Right forelimb (tissue), 1 donor: ENCODE results near the gene SPTBN2.
A peak's percentile ranks its signal among the peaks of the same experiment; 100 is the strongest.

Experiments used
- DNase-seq: peaks from one replicate; pipeline ENCODE4 v3.0.0-alpha.2; 2018

SPTBN2 gene

DNA sequence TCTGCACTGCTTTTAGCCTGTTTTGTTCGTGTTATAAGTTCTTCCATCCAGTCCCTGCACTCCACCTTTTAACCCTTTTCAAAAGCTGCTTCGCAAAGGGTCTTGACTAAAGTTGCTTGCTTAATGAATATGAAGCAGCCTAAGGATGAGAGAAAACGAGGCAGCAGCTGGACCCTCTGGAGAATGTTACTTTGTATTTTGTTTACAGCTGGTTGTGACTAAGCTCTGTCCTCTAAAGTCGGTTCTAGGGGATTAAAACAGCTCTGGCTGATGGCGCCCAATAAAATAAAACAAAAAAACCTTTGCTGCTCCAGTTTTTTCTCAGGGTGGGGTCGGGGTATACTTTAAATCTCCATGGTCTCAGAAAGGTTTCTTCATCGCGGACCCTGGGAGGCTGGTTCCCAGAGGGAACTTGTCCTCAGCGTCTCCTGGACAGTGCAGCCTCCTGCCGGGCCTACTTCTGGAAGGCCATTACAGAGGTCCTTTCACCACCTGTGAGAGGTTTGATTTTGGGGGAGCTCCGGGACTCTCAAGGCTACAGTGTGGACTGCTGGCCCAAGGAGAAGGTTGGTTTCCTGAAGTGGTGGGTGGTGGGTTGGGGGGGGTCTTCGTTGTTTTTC lies 91.3 kb downstream of the SPTBN2 start:
- peak; percentile 44 for DNase-seq

DNA sequence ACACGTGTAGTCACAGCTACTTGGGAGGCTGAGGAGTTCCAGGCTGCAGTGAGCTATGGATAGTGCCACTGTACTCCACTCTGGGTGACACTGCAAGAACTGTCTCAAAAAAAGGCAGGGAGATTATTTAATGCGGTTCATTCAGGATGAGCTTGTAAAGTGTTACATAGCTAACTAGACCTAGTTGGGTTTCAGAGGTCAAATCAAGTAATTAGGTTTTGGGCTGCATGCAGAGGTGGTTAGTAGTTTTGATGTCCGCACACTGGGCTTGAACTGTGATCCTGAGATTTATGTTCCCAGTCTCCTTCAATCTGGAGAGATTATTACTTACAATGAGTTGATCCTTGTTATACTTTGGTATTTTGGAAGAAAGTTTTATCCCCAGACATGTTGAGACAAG lies 92.6 kb downstream of the SPTBN2 start:
- DNase-seq = no peak
